Coronary artery (tissue), 2 donors: ENCODE measurements around the gene DSCAM.
"Not testable (repeated sequence)": the region's sequence is repeated elsewhere in the genome, so short reads cannot be mapped to it uniquely, and the experiment has no call there.

Experiments used
- DNase-seq: peaks from one replicate; pipeline ENCODE4 v3.0.0-alpha.2; 2017; ENCODE audit warnings: low spot score
- H3K27ac ChIP-seq, 2 donors: fragments of 200-600 bp; sonication (generic); one replicate each; pipeline ENCODE4 v1.5.1; 2016 to 2019
- H3K4me3 ChIP-seq: fragments of 200-600 bp; sonication (generic); 2 replicates; pipeline ENCODE4 v1.5.1; 2016; ENCODE audit warnings: mild to moderate bottlenecking, moderate library complexity
- CTCF ChIP-seq: fragments of 200-600 bp; sonication (generic); IDR thresholded peaks from one replicate; pipeline ENCODE4 v1.5.1; 2019; ENCODE audit warnings: antibody characterized with exemption

The DSCAM gene

GRCh38 chr21:40334159-40334558, 512.8 kb downstream of the DSCAM start:
- Histone ChIP-seq H3K4me3 (no peak overlapping the region), H3K27ac (no peak overlapping the region)
- no peak for DNase-seq
- no peak for TF ChIP-seq CTCF

- Histone ChIP-seq H3K4me3 (no peak overlapping the region), H3K27ac (no peak overlapping the region)
- no peak for DNase-seq
- no peak for TF ChIP-seq CTCF
Measured at GRCh38 chr21:40333731-40334130, 513.2 kb downstream of the DSCAM start.

GRCh38 chr21:40331804-40332203, 515.2 kb downstream of the DSCAM start:
- Histone ChIP-seq H3K27ac (no peak overlapping the region), H3K4me3 (no peak overlapping the region)
- no peak for DNase-seq
- TF ChIP-seq CTCF: no peak

GRCh38 chr21:40331172-40331571, 515.8 kb downstream of the DSCAM start:
- TF ChIP-seq CTCF: no peak
- Histone ChIP-seq H3K4me3 (no peak overlapping the region), H3K27ac (no peak overlapping the region)
- no peak for DNase-seq

GRCh38 chr21:40324389-40324788, 522.6 kb downstream of the DSCAM start:
- TF ChIP-seq CTCF: no peak
- no peak overlapping the region for H3K27ac ChIP-seq

GRCh38 chr21:40320718-40321117, 526.2 kb downstream of the DSCAM start:
- not testable (repeated sequence) for DNase-seq, H3K27ac ChIP-seq, H3K4me3 ChIP-seq

More at GRCh38 chr21:40324389-40324788, 522.6 kb downstream of the DSCAM start:
- no peak overlapping the region for H3K4me3 ChIP-seq
- no peak for DNase-seq

- TF ChIP-seq CTCF: no peak
- Histone ChIP-seq H3K27ac (no peak overlapping the region), H3K4me3 (no peak overlapping the region)
- no peak for DNase-seq
Measured at GRCh38 chr21:40318371-40318770, 528.6 kb downstream of the DSCAM start.

- no peak for TF ChIP-seq CTCF
- H3K27ac ChIP-seq: no peak overlapping the region
- no peak for DNase-seq
- no peak overlapping the region for H3K4me3 ChIP-seq
Measured at GRCh38 chr21:40316104-40316503, 530.9 kb downstream of the DSCAM start.
